ENCODE data around the gene XNDC1N.

DNA sequence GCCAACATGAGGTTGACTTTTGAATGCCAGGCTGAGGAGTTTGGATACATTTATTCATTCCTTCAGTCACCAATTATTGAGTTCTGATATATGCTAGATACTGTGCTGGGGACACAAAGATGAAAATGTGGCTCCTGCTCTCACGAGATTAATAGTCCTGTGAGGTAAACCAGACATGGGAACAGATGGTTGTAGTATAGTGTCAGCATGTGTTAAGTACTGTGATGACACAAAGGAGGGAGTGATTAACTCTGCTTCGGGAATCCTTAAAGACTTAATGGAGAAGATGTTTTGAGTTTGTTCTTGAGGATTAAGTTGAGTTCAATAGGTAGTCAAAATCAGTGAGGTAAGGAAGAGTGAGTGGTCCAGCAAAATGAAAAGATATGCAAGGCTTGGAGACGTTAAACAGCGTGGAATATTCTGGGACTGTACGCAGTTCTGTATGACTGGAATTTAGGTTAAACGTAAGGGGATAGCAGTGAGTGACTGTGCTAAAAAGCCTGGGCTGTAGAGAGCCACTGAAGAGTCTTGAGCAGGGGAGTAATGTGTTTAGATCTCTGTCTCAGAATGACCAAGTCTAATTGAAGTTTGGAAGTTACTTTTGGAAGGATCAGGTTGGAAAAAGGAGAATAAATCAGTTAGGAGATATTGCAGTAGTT, 12.3 kb upstream of the XNDC1N start:
- TF ChIP-seq, protein P1, sequence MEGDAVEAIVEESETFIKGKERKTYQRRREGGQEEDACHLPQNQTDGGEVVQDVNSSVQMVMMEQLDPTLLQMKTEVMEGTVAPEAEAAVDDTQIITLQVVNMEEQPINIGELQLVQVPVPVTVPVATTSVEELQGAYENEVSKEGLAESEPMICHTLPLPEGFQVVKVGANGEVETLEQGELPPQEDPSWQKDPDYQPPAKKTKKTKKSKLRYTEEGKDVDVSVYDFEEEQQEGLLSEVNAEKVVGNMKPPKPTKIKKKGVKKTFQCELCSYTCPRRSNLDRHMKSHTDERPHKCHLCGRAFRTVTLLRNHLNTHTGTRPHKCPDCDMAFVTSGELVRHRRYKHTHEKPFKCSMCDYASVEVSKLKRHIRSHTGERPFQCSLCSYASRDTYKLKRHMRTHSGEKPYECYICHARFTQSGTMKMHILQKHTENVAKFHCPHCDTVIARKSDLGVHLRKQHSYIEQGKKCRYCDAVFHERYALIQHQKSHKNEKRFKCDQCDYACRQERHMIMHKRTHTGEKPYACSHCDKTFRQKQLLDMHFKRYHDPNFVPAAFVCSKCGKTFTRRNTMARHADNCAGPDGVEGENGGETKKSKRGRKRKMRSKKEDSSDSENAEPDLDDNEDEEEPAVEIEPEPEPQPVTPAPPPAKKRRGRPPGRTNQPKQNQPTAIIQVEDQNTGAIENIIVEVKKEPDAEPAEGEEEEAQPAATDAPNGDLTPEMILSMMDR (IDR thresholded peaks at IDR 0.05): no peak
- TF ChIP-seq CEBPB (IDR thresholded peaks at IDR 0.05): no peak
- no peak for TF ChIP-seq RCOR1 (IDR thresholded peaks at IDR 0.05; ENCODE audit: low read depth, low read length)
- TF ChIP-seq RNF2 (IDR thresholded peaks at IDR 0.05; ENCODE audit: borderline replicate concordance, low read depth): no peak
- no peak for TF ChIP-seq FOSL2 (IDR thresholded peaks at IDR 0.05)
- TF ChIP-seq FOSL2 (CRISPR knock-in tag; IDR thresholded peaks at IDR 0.05): no peak
- no peak for TF ChIP-seq ZNF302 (CRISPR knock-in tag; IDR thresholded peaks at IDR 0.05)
- TF ChIP-seq, protein P2, sequence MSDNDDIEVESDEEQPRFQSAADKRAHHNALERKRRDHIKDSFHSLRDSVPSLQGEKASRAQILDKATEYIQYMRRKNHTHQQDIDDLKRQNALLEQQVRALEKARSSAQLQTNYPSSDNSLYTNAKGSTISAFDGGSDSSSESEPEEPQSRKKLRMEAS (IDR thresholded peaks at IDR 0.05): no peak

All from A549 (cell line).